ENCODE measurements around the gene SLC48A1.

SLC48A1 gene

GRCh38 chr12:47758834-47759690 is 14.0 kb upstream of the SLC48A1 start, which contains the start of gene RAPGEF3:
RAPGEF3 (minus strand) TSS chr12:47758880; CDS start chr12:47758556, 324 bp downstream.
- DNase-seq = no peak

DNA sequence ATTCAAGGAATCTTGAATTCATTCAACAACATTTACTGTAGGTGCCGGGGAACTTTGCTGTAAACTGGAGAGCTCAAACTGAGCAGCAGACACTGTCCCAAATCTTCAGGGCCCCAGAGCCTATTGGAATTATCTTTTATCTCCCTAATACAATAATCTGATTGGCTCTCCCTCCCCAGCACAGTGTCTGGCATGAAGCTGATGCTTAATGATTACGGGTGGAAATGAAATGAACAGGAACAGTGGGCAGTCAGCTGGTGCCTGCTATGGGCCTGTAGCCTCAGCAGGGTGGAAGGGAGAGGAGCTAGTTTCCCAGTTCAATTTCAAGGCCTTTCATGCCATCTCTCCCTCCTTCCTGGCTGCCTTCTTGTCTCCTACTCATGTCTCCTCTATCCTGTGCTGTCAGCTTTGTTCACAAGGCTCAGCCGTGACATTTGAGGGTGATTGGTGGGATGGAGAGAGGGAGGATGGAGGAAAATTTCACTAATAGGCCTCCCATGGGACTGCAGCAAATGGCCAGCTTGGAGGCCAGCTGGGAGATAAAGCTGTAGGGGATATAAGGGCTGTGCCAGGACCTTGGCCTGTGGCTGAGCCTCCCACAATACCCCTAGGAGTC is 10.1 kb upstream of the SLC48A1 start:
- DNase-seq = no peak

GRCh38 chr12:47763481-47764346 is 9.3 kb upstream of the SLC48A1 start:
- DNase-seq = no peak

DNA sequence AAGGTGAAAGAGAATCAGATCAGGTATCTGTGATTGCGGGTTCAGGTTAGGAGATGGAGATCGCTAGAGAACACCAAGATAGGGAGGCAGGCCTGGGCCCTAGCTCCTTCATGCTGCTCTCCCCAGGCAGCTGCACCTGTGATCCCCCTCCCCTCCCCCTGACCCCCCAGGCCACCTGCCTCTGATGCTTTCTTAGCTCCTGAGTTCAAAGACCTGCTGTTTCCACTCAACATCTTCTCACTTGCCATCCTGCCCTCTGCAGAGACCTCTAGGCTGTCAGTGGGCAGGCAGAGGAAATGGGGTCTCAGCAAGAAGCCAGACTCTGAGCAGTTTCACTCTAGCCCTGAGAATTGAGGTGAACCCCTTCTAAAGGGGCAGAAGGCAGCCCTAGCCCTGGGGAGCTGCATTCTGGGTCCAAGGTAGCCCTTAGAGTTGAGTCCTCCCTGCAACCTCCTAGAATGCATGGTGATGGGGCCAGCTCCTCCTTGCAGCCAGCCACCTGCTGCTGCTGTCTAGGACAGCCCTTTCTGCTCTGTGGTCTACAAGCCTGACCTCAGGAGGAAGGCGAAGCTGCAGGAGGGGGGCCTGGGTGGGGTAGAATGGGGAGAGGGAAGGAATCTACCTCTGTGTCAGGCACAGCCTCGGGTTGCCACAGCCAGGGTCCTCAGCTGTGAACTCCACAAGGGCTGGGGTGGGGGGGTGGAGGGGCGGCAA is 6.4 kb upstream of the SLC48A1 start:
- no peak for DNase-seq

DNA sequence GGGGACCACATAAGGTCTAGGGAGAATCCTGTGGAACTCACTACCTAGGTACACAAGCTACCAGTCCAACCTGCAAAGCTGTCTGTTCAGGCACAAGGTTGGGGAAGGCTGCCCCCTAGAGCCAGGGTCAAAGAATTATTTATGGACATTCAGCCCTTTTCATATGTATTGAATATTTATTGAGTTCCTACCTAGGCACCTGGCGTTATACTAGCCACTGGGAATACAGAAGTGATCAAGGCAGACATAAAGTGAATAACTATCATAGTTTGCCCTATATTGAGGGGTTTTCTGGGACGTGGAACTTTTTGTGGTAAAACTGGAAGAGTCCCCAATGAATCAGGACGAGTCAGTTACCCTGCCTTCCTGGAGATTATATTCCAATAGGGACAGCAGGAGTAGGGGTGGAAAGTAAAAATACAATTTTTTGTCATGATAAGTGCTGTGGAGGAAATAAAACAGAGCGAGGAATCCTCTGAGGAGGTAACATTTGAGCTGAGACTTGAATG is 5.8 kb upstream of the SLC48A1 start:
- DNase-seq = no peak

DNA sequence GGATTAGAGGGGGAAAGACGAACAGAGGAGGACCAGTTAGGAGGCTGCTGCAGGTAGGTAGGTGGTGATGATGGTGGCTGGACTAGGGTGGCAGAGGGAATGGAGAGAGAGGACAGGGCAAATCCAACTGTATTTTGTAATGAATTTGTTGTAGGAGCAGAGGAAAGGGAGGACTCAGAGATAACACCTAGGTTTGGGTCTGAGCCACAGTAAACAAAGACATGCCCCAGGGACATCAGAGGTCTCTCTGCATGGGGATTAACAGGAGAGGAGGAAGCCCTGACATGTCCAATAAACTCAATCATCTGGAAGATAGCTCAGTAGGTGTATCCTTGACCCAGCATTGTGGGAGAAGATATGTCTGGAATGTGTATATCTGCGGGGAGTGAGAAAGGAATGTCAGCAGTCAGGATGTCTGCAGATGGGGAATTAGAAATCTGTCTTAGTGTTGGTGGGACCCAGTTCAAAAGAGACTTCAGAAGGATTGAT is 4.7 kb upstream of the SLC48A1 start:
- DNase-seq = no peak

DNA sequence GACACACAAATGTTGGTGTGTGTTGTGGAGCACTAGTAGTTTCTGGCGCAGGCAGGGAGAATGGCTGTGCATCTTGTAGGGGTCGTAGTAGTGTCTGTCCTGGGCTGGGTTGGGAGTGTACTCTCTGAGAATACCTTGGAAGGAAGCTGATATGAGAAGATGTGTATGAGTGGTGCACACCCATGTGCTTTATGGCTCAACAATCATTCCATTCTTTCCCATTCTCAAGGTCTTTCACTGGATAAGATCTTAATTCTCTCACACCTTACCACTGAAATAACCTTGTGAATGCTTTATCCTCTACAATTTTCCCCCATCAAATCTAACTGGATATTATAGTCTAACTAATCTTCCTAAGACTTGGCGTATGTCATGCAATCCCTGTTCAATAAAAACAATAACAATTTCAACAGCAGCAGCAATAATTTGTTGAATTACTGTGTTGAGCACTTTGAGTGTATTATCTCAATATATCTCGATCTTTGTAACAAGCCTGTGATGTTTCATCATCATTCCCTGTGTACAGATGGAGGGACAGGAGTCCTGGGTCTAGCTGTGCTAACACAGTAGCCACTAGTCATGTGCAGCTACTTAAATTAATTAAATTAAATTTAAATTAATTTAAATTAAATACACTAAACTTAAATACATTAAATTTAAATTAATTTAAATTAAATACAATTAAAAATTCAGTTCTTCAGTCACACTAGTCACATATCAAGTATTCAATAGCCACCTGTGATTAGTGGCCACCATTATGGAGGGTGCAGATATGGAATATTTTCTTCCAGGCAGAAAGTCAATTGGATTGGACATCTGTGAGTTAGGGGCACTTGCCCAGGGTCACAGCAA is 3.6 kb upstream of the SLC48A1 start:
- no peak for DNase-seq

DNA sequence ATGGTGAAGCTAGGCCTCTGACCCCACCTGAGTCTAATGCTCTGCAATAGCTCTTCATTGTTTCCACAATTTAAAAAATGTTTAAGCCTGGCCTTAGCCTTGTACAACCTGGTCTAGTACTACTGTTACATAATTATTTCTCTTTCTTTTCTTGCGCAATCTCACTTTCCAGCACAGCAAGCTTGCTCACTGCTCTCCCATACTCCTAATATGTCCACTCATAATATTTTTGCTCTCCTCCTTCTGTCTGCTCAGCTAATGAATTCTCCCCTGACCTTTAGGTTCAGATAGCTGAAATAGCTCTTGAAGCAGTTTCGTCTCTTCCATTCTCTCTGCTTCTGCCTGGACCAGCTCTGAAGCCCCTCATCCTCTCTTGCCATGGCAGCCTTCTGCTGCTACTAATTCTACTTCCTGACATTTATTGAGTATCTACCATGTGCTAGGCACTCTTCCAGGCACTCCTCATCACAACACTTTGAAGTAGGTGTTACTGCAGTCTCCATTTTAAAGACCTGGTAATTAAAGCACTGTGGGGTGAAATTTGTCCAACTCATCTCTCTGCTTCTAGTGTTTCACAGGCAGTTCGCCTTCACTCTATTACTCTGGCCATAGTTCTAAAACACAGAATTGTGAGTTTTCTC is 2.8 kb upstream of the SLC48A1 start:
- no peak for DNase-seq

- no peak for DNase-seq
Measured at GRCh38 chr12:47771304-47771703, 1.7 kb upstream of the SLC48A1 start.

GRCh38 chr12:47772094-47772660 is 861 bp upstream of the SLC48A1 start:
- no peak for DNase-seq

DNA sequence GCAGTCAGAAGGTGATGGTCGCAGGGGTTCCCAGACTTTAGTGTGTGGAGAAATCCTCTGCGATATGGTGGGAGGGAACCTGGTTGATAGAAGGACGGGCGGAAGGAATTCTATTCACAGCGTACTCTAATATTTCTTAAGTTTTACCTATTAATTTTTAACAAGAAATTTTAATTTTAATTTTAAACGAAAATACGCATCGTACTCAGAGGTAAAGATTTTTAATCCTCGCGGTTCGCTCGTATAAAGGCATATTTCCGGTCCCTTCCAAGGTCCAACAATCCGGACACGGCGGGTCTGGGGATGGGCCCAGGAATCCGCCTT is 338 bp upstream of the SLC48A1 start:
- no peak for DNase-seq

- no peak for DNase-seq
Measured at GRCh38 chr12:47773858-47774580, 981 bp downstream of the SLC48A1 start.

- DNase-seq = no peak
Measured at GRCh38 chr12:47774663-47775062, 1.6 kb downstream of the SLC48A1 start.

GRCh38 chr12:47775100-47775911 is 2.3 kb downstream of the SLC48A1 start:
- DNase-seq = no peak

GRCh38 chr12:47776471-47777143 is 3.6 kb downstream of the SLC48A1 start:
- no peak for DNase-seq

DNA sequence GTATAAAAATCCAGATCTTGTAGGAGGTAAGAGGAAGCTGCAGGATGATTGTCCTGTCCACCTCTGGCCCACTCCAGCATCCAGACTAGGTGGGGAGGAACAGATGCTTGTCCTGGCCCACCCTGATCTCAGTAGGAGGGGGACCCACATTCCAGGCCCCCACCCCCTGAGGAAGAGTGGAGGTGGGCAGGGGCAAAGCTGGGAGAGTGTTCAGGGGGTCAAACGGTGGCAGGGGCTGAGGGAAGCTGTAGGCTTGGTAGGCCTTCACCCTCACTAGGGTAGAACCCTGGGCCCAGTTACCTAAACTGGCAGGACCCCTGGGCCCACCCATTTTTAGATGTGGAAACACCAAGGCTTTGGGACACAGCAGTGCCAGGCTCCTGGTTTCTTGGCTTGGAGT is 4.1 kb downstream of the SLC48A1 start:
- DNase-seq = no peak

DNA sequence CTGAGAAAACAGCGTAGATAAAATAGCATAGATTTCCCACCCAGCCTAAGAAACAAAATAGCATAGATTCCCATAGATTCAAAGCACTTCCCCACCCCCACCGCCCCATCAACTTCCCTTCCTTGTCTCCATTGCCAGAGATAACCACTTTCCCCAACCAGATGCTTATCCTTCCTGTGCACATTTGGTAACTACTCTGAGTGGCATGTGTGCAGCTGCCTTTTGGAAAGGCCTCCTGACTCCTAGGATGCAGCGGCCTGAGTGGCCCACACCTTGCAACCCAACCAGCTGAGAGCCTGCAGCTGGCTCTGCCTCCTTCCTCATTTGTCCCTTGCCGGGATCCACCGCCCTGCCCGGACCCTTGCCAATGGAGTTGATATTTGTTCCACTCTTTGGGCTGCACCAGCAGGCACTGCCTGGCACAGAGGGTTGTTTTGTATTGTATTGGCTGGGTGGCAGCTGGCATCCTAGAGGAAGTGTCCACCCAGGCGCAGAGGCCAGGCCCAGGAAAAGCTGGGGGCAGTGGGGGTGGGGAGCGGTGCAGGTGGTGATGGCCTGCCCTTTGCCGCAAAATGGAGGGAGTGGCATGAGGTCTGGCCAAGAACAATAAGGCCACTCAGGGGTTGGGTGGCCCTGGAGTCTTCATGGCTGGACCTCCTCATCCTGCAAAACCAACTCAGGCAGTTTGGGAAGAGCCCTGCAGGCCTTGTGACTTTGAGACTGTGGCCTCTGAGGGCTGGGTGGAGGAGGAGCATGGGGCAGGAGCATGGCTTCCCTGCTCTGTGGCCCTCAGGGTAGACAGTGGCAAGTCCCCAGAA is 4.9 kb downstream of the SLC48A1 start:
- no peak for DNase-seq

GRCh38 chr12:47778881-47779280 is 5.8 kb downstream of the SLC48A1 start:
- no peak for DNase-seq

Measured in cortex of kidney (tissue), 1 donor.